GM18519 (cell line): ENCODE data around the gene SMURF1.

Experiments used
- ATAC-seq: cut with Tn5 transposase; IDR thresholded peaks from one replicate; pipeline ENCODE4 v1.9.1; 2021; ENCODE audit warnings: mild to moderate bottlenecking, moderate library complexity; ENCODE audit not compliant: unreplicated experiment, low FRiP score

The SMURF1 gene

GRCh38 chr7:98995111-98995510 lies 148.8 kb downstream of the SMURF1 start:
- ATAC-seq = no peak

DNA sequence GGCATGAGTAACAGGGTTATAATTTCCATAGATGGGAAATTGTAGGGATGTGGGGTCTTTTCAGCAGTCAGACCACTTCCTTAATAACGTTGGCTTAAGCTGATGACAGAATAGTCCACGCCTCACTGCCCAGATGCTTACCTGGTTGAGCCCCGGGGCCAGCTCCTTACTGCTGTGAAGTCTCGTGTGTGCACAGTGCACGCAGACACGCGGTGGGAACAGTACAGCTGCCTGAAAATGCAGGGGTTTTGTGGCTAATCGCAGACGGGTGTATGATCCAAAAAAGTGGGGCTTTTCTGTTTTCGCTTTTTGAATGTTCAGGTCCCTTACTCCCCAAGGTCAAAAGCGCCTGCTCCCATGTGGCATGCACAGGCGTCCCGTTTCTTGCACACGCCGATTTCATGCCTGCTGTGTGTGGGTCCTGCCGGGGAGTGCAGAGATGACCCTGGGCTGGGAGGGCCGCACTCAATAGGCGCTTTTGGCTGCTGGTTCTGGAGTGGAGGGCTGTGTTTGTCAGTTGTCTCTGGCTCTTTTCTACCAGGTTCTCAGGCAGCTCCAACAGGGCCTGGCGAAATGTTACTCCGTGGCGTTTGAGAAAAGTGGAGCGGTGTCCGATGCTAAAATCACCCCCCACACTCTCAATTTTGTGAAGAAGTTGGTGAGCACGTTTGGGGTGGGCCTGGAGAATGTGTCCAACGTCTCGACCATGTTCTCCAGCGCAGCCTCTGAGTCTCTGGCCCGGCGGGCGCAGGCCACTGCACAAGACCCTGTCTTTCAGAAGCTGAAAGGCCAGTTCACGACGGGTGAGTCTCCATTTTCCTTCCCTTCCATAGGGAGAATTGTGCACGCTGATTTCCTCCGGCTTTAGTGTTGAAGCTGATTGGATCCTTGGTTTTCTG lies 149.6 kb downstream of the SMURF1 start:
- ATAC-seq = no peak

DNA sequence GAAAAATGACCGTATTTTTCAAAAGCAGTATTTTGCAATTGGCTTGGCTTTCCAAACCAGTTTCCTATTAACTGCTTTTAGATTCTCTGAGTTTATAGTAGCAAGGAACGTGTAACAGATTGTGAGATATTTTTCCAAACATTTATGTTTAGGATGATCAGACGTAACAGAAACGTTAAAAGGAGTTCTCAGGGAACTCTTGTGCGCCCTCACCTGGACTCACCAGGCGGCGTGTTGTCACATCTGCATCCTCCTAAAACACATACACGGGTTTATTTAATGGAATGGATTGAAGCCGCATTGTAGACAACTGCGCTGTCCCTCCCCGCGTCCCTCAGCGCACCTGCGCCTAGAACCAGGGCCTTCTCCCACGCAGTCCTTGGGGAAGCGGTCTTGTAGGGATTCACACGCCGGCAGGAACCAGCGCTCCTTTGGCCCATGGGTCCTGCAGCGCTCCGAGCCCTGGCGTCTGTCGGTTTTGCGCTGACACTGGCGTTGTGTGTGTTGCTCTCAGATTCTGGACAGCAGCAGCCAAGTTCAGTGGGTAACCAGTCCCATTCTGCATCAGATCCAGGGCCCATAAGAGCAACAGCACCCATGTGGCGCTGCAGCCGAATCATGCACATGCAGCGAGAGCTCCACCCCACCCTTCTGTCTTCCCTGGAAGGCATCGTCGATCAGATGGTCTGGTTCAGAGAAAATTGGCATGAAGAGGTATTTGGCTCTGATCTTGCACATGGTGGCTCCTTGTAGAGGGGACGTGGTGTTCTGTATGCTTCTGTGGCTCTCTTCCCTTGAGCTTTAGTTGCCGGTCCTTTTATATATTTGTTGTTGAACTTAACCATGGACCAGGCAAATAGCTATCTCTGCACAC lies 150.6 kb downstream of the SMURF1 start:
- ATAC-seq = no peak

- ATAC-seq = no peak
These were observed 151.8 kb downstream of the SMURF1 start for GRCh38 chr7:98992076-98992475.

DNA sequence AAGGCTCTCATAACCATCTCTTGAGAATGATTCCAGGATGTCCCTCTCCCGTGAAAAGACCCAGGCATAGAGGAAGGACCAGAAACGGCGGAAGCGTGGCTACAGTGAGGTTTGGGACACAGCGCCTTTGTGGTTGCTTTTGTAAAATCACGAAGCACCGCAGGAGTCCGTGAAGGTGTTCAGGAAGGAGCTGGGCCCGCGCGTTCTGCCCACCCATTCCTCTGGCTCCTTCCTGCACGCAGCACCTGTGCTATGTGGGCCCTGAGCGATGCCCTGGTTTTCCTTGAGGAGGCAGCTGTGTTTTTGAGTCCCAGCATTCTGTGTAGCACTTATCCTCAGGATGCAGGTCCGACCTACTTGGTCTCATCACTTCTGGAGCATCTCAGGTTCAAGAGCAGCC lies 152.8 kb downstream of the SMURF1 start:
- no peak for ATAC-seq

- ATAC-seq = no peak
These were observed 153.6 kb downstream of the SMURF1 start for GRCh38 chr7:98990356-98990755.

GRCh38 chr7:98988641-98989040 lies 155.3 kb downstream of the SMURF1 start:
- no peak for ATAC-seq

DNA sequence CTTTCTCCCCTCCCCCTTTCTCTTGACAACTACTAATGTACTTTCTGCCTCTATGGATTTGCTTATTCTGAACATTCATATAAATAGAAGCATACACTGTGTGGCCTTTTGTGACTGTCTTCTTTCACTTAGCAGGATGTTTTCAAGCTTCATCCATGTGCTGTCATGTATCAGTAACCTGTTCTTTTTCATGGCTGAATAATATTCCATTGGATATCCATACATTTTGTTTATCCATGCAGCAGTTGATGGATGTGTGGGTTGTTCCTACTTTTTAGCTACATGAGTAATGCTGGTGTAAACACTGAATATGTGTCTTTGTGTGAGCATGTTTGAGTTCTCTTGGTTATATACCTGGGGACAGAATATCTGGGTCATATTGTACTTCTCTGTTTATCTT lies 158.0 kb downstream of the SMURF1 start:
- no peak for ATAC-seq

GRCh38 chr7:98985406-98985805 lies 158.5 kb downstream of the SMURF1 start:
- no peak for ATAC-seq

GRCh38 chr7:98984126-98984525 lies 159.8 kb downstream of the SMURF1 start:
- no peak for ATAC-seq

DNA sequence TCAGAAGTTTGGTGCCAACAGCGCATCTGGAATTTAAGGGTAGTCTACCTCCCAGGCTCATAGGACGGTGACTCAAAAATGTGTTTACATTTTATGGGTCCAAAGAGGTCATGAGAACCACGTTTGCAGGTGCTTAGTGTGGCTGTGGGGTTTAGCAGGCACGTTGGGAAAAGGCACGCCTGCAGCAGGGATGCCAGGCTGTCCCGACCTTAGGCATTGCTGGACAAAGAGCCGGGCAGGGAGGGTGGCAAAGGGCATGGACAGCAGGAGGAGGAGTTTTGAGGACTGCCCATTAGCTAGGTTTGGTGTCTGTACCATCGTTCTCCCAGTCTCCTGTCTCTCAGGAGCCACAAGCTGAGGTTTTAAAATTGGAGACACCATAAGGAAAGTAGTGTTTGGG lies 161.2 kb downstream of the SMURF1 start:
- ATAC-seq = no peak

GRCh38 chr7:98981701-98982100 lies 162.2 kb downstream of the SMURF1 start:
- ATAC-seq = no peak

- ATAC-seq = no peak
These were observed 165.2 kb downstream of the SMURF1 start for GRCh38 chr7:98978672-98979071.
